ENCODE data around the gene CT45A3. TPM values are rescaled to one million over a fixed set of nuclear protein-coding genes. Genes with fewer than 3 reads are reported as not detected.
"Not testable (repeated sequence)": the region's sequence is repeated elsewhere in the genome, so short reads cannot be mapped to it uniquely, and the experiment has no call there.

The CT45A3 gene
- total RNA-seq, result not detected

- POLR2A ChIA-PET, CTCF ChIA-PET: not testable (repeated sequence)
Observed at GRCh38 chrX:135768091-135768490, at the start of gene CT45A3. Gene CT45A3, minus strand, starts transcription at chrX:135768191. Its CDS starts 3,747 bp downstream, at chrX:135764444.

DNA sequence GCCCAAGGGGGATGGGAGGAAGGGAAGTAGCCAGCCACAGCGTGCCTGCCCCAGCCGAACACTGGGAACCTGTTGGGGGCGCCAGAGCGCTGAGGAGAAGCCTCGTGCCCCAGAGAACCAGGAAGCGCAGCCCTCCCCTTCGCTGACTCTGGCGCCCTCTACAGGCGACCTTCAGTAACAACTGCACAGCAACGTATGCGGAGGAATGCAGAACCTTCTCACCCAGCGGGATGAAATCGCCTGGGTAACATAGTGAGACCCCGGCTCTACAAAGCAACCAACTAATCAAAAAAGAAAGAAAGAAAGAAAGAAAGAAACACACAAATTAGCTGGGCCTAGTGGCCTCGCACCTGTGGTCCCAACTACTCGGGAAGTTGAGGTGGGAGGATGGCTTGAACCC lies 34.7 kb upstream of the CT45A3 start, which contains the start of gene CT45A6:
TSS of gene CT45A6 (minus strand) at position 101 of the 400 bp plus-strand sequence. CDS start 3,794 bp downstream, outside the sequence.
- POLR2A ChIA-PET, CTCF ChIA-PET: not testable (repeated sequence)

DNA sequence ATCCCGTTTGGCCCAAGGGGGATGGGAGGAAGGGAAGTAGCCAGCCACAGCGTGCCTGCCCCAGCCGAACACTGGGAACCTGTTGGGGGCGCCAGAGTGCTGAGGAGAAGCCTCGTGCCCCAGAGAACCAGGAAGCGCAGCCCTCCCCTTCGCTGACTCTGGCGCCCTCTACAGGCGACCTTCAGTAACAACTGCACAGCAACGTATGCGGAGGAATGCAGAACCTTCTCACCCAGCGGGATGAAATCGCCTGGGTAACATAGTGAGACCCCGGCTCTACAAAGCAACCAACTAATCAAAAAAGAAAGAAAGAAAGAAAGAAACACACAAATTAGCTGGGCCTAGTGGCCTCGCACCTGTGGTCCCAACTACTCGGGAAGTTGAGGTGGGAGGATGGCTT lies 17.4 kb upstream of the CT45A3 start, which contains the start of gene CT45A5:
TSS of gene CT45A5 (minus strand) at position 101 of the 400 bp plus-strand sequence. CDS start 3,774 bp downstream, outside the sequence.
- POLR2A ChIA-PET, result not testable (repeated sequence)

DNA sequence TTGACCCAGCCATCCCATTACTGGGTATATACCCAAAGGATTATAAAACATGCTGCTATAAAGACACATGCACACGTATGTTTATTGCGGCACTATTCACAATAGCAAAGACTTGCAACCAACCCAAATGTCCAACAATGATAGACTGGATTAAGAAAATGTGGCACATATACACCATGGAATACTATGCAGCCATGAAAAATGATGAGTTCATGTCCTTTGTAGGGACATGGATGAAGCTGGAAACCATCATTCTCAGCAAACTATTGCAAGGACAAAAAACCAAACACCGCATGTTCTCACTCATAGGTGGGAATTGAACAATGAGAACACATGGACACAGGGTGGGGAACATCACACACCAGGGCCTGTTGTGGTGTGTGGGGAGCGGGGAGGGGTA lies 23.3 kb downstream of the CT45A3 start:
- CTCF ChIA-PET, POLR2A ChIA-PET: not testable (repeated sequence)

More for the DNA sequence above, 17.4 kb upstream of the CT45A3 start, which contains the start of gene CT45A5:
- CTCF ChIA-PET, result not testable (repeated sequence)

DNA sequence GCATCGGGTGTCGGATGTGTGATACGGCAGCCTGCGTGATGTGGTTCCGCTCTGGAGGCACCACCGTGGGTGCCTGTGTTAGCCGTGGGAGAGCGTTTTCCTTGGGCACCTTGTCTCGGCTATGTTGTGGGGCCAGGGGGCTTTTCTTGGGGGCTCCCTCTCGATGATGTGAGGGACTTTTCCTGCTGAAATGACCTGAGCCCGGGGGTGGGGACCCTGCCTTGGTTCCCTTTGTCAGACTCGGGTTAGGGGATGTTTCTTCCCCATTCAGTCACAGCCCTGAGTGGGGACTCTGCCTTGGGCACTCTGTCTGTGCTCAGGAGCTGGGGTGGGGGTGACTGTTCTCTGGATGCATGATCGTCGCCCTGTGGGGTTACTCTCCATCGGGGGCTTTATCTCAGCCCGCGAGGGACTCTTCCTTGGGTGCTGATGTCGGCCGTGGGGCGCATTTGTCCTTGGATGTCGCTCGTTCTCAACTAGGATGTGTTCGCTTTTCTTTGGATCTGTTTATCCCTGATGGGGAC lies 26.7 kb downstream of the CT45A3 start:
- CTCF ChIA-PET, result no interaction called here

DNA sequence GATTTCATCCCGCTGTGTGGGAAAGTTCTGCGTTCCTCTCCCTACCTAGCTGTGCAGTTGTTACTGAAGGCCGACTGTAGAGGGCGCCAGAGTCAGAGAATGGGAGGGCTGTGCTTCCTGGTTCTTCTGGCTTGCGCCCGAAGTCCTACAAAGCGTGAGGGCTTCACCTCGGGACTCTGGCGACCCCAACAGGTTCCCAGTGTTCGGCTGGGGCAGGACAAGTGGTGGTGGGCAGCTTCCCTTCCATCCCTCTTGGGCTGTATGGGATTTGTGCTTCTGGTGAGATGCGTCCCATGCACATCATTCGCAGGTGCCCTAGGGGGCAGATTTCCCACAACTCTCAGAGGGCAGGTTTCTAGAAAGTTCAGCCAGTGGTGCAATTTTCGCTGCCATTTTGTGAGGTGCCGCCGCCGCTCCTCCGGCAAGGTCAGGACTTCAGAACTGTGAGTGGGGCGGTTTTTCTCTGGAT lies 27.3 kb downstream of the CT45A3 start:
- ChIA-PET CTCF (no interaction called here), POLR2A (no interaction called here)

More for the DNA sequence above, 26.7 kb downstream of the CT45A3 start:
- POLR2A ChIA-PET, result no interaction called here

GRCh38 chrX:135737366-135738071 lies 30.5 kb downstream of the CT45A3 start:
- POLR2A ChIA-PET, result no interaction called here
- CTCF ChIA-PET, result no interaction called here

GRCh38 chrX:135734666-135735065 lies 33.3 kb downstream of the CT45A3 start:
- POLR2A ChIA-PET, CTCF ChIA-PET: not testable (repeated sequence)

GRCh38 chrX:135713795-135714194 lies 54.2 kb downstream of the CT45A3 start:
- ChIA-PET POLR2A (no interaction called here), CTCF (no interaction called here)

DNA sequence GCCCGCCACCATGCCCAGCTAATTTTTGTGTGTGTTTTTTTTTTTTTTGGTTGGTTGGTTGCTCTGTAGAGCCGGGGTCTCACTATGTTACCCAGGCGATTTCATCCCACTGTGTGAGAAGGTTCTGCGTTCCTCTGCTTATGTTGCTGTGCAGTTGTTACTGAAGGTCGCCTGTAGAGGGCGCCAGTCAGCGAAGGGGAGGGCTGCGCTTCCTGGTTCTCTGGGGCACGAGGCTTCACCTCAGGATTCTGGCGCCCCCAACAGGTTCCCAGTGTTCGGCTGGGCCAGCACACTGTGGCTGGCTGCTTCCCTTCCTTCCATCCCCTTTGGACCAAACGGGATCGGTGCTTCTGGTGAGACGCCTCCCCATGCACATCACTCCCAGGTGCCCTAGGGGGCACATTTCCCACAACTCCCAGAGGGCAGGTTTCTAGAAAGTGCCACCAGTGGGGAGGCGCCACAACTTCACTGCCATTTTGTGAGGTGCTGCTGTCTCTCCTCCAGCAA lies 54.8 kb downstream of the CT45A3 start, which contains the start of gene CT45A1:
TSS of gene CT45A1 (plus strand) at position 457 of the 507 bp plus-strand sequence. CDS start 5,302 bp downstream, outside the sequence.
- CTCF ChIA-PET, POLR2A ChIA-PET: not testable (repeated sequence)

Other genes with a start within 250 kb of the CT45A3 start
- 10 to 100 TPM; 19.1 to 19.4 TPM for gene INTS6L, start 247.5 kb downstream of the CT45A3 start, total RNA-seq
- gene CT45A1, start 54.6 kb downstream of the CT45A3 start, total RNA-seq, result not detected
- not detected for gene CT45A5, start 17.3 kb upstream of the CT45A3 start, total RNA-seq
- not detected for gene CT45A6, start 34.6 kb upstream of the CT45A3 start, total RNA-seq
- not detected for gene CT45A2, start 51.8 kb upstream of the CT45A3 start, total RNA-seq
- gene CT45A7, start 69.1 kb upstream of the CT45A3 start, total RNA-seq, result not detected
- not detected for gene CT45A8, start 86.3 kb upstream of the CT45A3 start, total RNA-seq
- not detected for gene CT45A9, start 103.6 kb upstream of the CT45A3 start, total RNA-seq
- not detected for gene CT45A10, start 125.3 kb upstream of the CT45A3 start, total RNA-seq
- gene SAGE1, start 125.5 kb upstream of the CT45A3 start, total RNA-seq, result not detected
- 10 to 100 TPM; 24.8 to 26.3 TPM for gene MMGT1, start 205.8 kb upstream of the CT45A3 start, total RNA-seq
- 10 to 100 TPM; 14.8 to 15.2 TPM for gene SLC9A6, start 217.2 kb upstream of the CT45A3 start, total RNA-seq